H1 (cell line): ENCODE measurements around the gene TNIK. TPM values are rescaled to one million over a fixed set of nuclear protein-coding genes. Genes with fewer than 3 reads are reported as not detected.

Experiments used
- CTCF ChIA-PET: fragments of 300-600 bp; sonication (Branson Sonifier 250); formaldehyde crosslinking; loops from one replicate; lab custom pipeline; 2021; ENCODE audit not compliant: partially characterized antibody; lab: Charles Lee
- POLR2A ChIA-PET: fragments of 300-600 bp; sonication (Branson Sonifier 250); formaldehyde crosslinking; loops from one replicate; lab custom pipeline; 2021; ENCODE audit warnings: inconsistent platforms; ENCODE audit not compliant: partially characterized antibody; lab: Charles Lee
- DNase-seq, 2 experiments: peaks; one replicate each; pipeline versions ENCODE4 v3.0.0 to v3.0.0-alpha.2; 2010 to 2022; ENCODE audit warnings: low spot score in 2 of 2, low read depth in 1 of 2, mixed read lengths in 1 of 2
- FAIRE-seq: peaks from 2 replicates; lab custom pipeline; 2011; peaks lifted over from hg19 to GRCh38; lab: Jason Lieb, UNC
- H2AFZ ChIP-seq: 2 replicates; pipeline ENCODE4 v1.8.1; 2012; ENCODE audit warnings: low read length, inconsistent platforms
- H2AK5ac ChIP-seq: 2 replicates; pipeline ENCODE4 v1.6.1; 2013; ENCODE audit warnings: low read depth, low read length
- H2BK120ac ChIP-seq: replicated peaks from 2 replicates; pipeline ENCODE3; 2013; ENCODE audit warnings: low read depth, low read length, inconsistent platforms
- H2BK12ac ChIP-seq: 2 replicates; pipeline ENCODE4 v1.6.1; 2013; ENCODE audit warnings: low read depth, low read length
- H2BK15ac ChIP-seq: 2 replicates; pipeline ENCODE4 v1.6.1; 2013; ENCODE audit warnings: low read length
- H2BK20ac ChIP-seq: 2 replicates; pipeline ENCODE4 v1.6.1; 2013; ENCODE audit warnings: low read length
- H2BK5ac ChIP-seq: 2 replicates; pipeline ENCODE4 v1.6.1; 2013; ENCODE audit warnings: low read depth, low read length
- H3K14ac ChIP-seq: 2 replicates; pipeline ENCODE4 v1.6.1; 2013; ENCODE audit warnings: inconsistent platforms; ENCODE audit not compliant: insufficient read length
- H3K18ac ChIP-seq: 2 replicates; pipeline ENCODE4 v1.6.1; 2013; ENCODE audit warnings: low read length; ENCODE audit errors: extremely low read depth
- H3K23ac ChIP-seq: 2 replicates; pipeline ENCODE4 v1.6.1; 2013; ENCODE audit warnings: inconsistent platforms; ENCODE audit not compliant: insufficient read length
- H3K23me2 ChIP-seq: 2 replicates; pipeline ENCODE4 v1.6.1; 2013; ENCODE audit warnings: low read depth, low read length
- H3K27ac ChIP-seq: 2 replicates; pipeline ENCODE4 v1.6.1; 2011; ENCODE audit warnings: low read depth, low read length, inconsistent platforms
- H3K27me3 ChIP-seq, 4 experiments: replicated peaks in 1 of 4; 1 replicate in 1 of 4; 2 replicates in 3 of 4; pipeline versions ENCODE4 v1.6.1 to v1.8.1; 2011 to 2013; ENCODE audit warnings: low read length in 3 of 4, mild to moderate bottlenecking in 3 of 4, inconsistent platforms in 2 of 4, mixed read lengths in 2 of 4, moderate library complexity in 1 of 4; ENCODE audit not compliant: control insufficient read depth in 3 of 4, insufficient read depth in 3 of 4; ENCODE audit errors: extremely low read depth in 1 of 4
- H3K36me3 ChIP-seq, 4 experiments: 2 replicates each; pipeline versions ENCODE4 v1.6.1 to v1.8.1; 2011 to 2013; ENCODE audit warnings: mild to moderate bottlenecking in 4 of 4, low read length in 3 of 4, moderate library complexity in 2 of 4, control low read depth in 1 of 4, inconsistent platforms in 1 of 4; ENCODE audit not compliant: insufficient read depth in 4 of 4, control insufficient read depth in 2 of 4
- H3K4ac ChIP-seq: replicated peaks from 2 replicates; pipeline ENCODE3; 2013; ENCODE audit warnings: low read length, low read depth, mixed read lengths, inconsistent platforms; ENCODE audit not compliant: insufficient read length
- H3K4me1 ChIP-seq, 4 experiments: replicated peaks in 1 of 4; 1 replicate in 1 of 4; 2 replicates in 3 of 4; pipeline versions ENCODE4 v1.6.1 to v1.8.1; 2011 to 2013; ENCODE audit warnings: low read length in 3 of 4, inconsistent platforms in 2 of 4, mixed read lengths in 1 of 4; ENCODE audit not compliant: insufficient read depth in 4 of 4, control insufficient read depth in 3 of 4
- H3K4me2 ChIP-seq, 2 experiments: 2 replicates each; pipeline versions ENCODE4 v1.6.1 to v1.8.1; 2011 to 2013; ENCODE audit warnings: low read depth in 2 of 2, low read length in 2 of 2, control low read depth in 1 of 2, inconsistent platforms in 1 of 2, mild to moderate bottlenecking in 1 of 2; ENCODE audit not compliant: insufficient read depth in 1 of 2
- H3K4me3 ChIP-seq, 4 experiments: fragments of 200-600, 300-600 bp in 1 of 4; sonication (generic), shearing (Covaris generic), sonication (Bioruptor Twin) in 1 of 4; 2 replicates each; pipeline versions ENCODE4 v1.5.1 to v1.8.1; 2011 to 2016; ENCODE audit warnings: low read length in 4 of 4, low read depth in 3 of 4, control low read depth in 2 of 4, inconsistent platforms in 2 of 4, mild to moderate bottlenecking in 2 of 4, mixed read lengths in 1 of 4, moderate library complexity in 1 of 4; ENCODE audit not compliant: insufficient read depth in 2 of 4; ENCODE audit errors: extremely low read depth in 1 of 4
- H3K56ac ChIP-seq: replicated peaks from 2 replicates; pipeline ENCODE3; 2013; ENCODE audit warnings: low read depth, mild to moderate bottlenecking, mixed read lengths, low read length, inconsistent platforms; ENCODE audit not compliant: insufficient read length
- H3K79me1 ChIP-seq: 2 replicates; pipeline ENCODE4 v1.6.1; 2013; ENCODE audit warnings: low read depth, low read length, control low read depth
- H3K79me2 ChIP-seq, 2 experiments: 2 replicates each; pipeline versions ENCODE4 v1.6.1 to v1.8.1; 2012 to 2013; ENCODE audit warnings: low read length in 2 of 2, mild to moderate bottlenecking in 2 of 2, inconsistent platforms in 1 of 2; ENCODE audit not compliant: insufficient read depth in 2 of 2, control insufficient read depth in 1 of 2
- H3K9ac ChIP-seq, 4 experiments: replicated peaks in 1 of 4; 1 replicate in 1 of 4; 2 replicates in 3 of 4; pipeline versions ENCODE4 v1.6.1 to v1.8.1; 2011 to 2013; ENCODE audit warnings: low read depth in 3 of 4, low read length in 3 of 4, control low read depth in 2 of 4, mild to moderate bottlenecking in 2 of 4, moderate library complexity in 2 of 4, inconsistent platforms in 1 of 4; ENCODE audit errors: extremely low read depth in 1 of 4
- H3K9me3 ChIP-seq, 2 experiments: 2 replicates each; pipeline versions ENCODE4 v1.6.1 to v1.8.1; 2012 to 2013; ENCODE audit warnings: mild to moderate bottlenecking in 2 of 2, moderate library complexity in 2 of 2, control low read depth in 1 of 2, inconsistent platforms in 1 of 2, low read depth in 1 of 2, low read length in 1 of 2, mixed read lengths in 1 of 2; ENCODE audit not compliant: insufficient read depth in 2 of 2
- H4K20me1 ChIP-seq, 2 experiments: replicated peaks in 1 of 2; 2 replicates each; pipeline versions ENCODE3 to v1.8.1; 2011 to 2013; ENCODE audit warnings: inconsistent platforms in 2 of 2, low read length in 2 of 2, mild to moderate bottlenecking in 1 of 2; ENCODE audit not compliant: insufficient read depth in 2 of 2, control insufficient read depth in 1 of 2
- H4K5ac ChIP-seq: 2 replicates; pipeline ENCODE4 v1.6.1; 2013; ENCODE audit warnings: low read length, low read depth, mixed read lengths, inconsistent platforms; ENCODE audit not compliant: insufficient read length
- H4K8ac ChIP-seq: 2 replicates; pipeline ENCODE4 v1.8.0; 2013; ENCODE audit warnings: mild to moderate bottlenecking, moderate library complexity, low read length, inconsistent platforms; ENCODE audit not compliant: insufficient read depth; ENCODE audit errors: extremely low read depth
- H4K91ac ChIP-seq: replicated peaks from 2 replicates; pipeline ENCODE3; 2013; ENCODE audit warnings: low read length, mixed read lengths, inconsistent platforms; ENCODE audit not compliant: insufficient read length
- ASH2L ChIP-seq: fragments of 200-600, 300-600 bp; sonication (generic); IDR thresholded peaks from one replicate; pipeline ENCODE4 v1.7.1; 2017; ENCODE audit warnings: low read length
- CTCF ChIP-seq, 3 experiments: IDR thresholded peaks; 1 replicate in 2 of 3; 2 replicates in 1 of 3; pipeline versions ENCODE4 v1.5.1 to v1.6.1; 2011; ENCODE audit warnings: low read length in 3 of 3, mild to moderate bottlenecking in 3 of 3, inconsistent platforms in 2 of 3, low read depth in 1 of 3, moderate library complexity in 1 of 3; ENCODE audit not compliant: insufficient read depth in 1 of 3; ENCODE audit errors: control extremely low read depth in 1 of 3
- GABPA ChIP-seq: IDR thresholded peaks from 2 replicates; pipeline ENCODE4 v1.6.1; 2011; ENCODE audit warnings: mild to moderate bottlenecking, low read length, moderate library complexity, borderline replicate concordance; ENCODE audit not compliant: insufficient read depth
- GTF2F1 ChIP-seq: IDR thresholded peaks from 2 replicates; pipeline ENCODE4 v1.6.1; 2012; ENCODE audit warnings: low read depth, low read length, improper control_type of control experiment, borderline replicate concordance
- SIRT6 ChIP-seq: IDR thresholded peaks from one replicate; pipeline ENCODE4 v1.7.1; 2012; ENCODE audit warnings: low read length, inconsistent platforms
- SRF ChIP-seq: IDR thresholded peaks from 2 replicates; pipeline ENCODE4 v1.6.1; 2011; ENCODE audit warnings: mild to moderate bottlenecking, low read depth, low read length, moderate library complexity
- WGBS, 2 experiments: shearing (Covaris generic) in 1 of 2; methylation state at CpG; one replicate each; pipeline versions ENCODE4 v1.1.6 to v1.1.7; 2013 to 2015; ENCODE audit warnings: low lambda C conversion rate in 2 of 2, mixed read lengths in 2 of 2, inconsistent platforms in 1 of 2, low coverage in 1 of 2, missing lambda C conversion rate in 1 of 2; ENCODE audit not compliant: insufficient replicate concordance in 2 of 2, insufficient coverage in 1 of 2, insufficient read length in 1 of 2; ENCODE audit errors: extremely low coverage in 1 of 2, missing lambda C conversion rate in 1 of 2; 5-methylcytosine and 5-hydroxymethylcytosine counted together
- polyA plus RNA-seq, 7 experiments: library from polyadenylated mRNA; depleted of rRNA in 3 of 7; stranded (reverse) in 5 of 7; unstranded in 2 of 7; fragments of >200 nt in 5 of 7; fragments of 200-250 nt in 2 of 7; gene quantifications; 1 replicate in 5 of 7; 2 replicates in 1 of 7; 4 replicates in 1 of 7; pipeline versions ENCODE4 v1.2.1 to v1.2.3, GENCODE V29; 2011 to 2013; ENCODE audit warnings: missing spikeins in 2 of 7, mixed read lengths in 2 of 7
- total RNA-seq: library from RNA; stranded (reverse); fragmentation: NEBNext Ultra II Directional; extraction: Animal tissue kit (Norgen Biotek cat#: 25700); gene quantifications from 2 replicates; pipeline ENCODE4 v1.2.1, GENCODE V29; 2021

TNIK gene
- total and polyA plus RNA-seq, 2 of the 8 experiments (the other 6 are each of a cell fraction or from before 2014, with no cell fraction given) = 7.4 to 42.0 TPM

- Histone ChIP-seq H3K4me3 (no peak overlapping the region), H2AK5ac (no peak overlapping the region), H4K20me1 (no peaks in the 10 kb centered on the region), H3K4me1 (peaks cover 0 to 12% (median 3%) of the 10 kb centered on the region in 4 experiments; a peak in 2 of 7 replicates), H3K79me1 (no peaks in the 10 kb centered on the region; the same call in 1 of the 2 replicates), H3K23ac (no peak overlapping the region), H2BK120ac (no peak overlapping the region), H3K27ac (no peak overlapping the region), H3K14ac (no peak overlapping the region), H3K9me3 (no peaks in the 10 kb centered on the region; a peak in 1 of 4 replicates), H3K18ac (no peak overlapping the region), H3K56ac (no peak overlapping the region), H2BK20ac (no peak overlapping the region), H3K9ac (no peak overlapping the region), H3K79me2 (0 out of 4 replicates have a peak, but pooled peaks cover 0 to 3% of the 10 kb centered on the region in 2 experiments), H2BK12ac (no peak overlapping the region), H3K4me2 (no peak overlapping the region), H3K23me2 (no peaks in the 10 kb centered on the region), H2AFZ (no peak overlapping the region), H4K91ac (no peak overlapping the region), H3K4ac (no peak overlapping the region), H3K36me3 (no peaks in the 10 kb centered on the region), H4K5ac (no peak overlapping the region), H3K27me3 (no peaks in the 10 kb centered on the region), H4K8ac (no peak overlapping the region), H2BK15ac (no peak overlapping the region), H2BK5ac (no peak overlapping the region)
- FAIRE-seq = no peak
- no peak for DNase-seq
- POLR2A ChIA-PET = interaction anchor here (1.1 kb wide), 1 partner anchor 25 kb away, joined by 3 read pairs; no protein-coding TSS in a partner anchor
- CTCF ChIA-PET = interaction anchor here (0.6 to 1.5 kb wide), 3 partner anchors 10 to 222 kb away, joined by 3 read pairs; no protein-coding TSS in a partner anchor
- WGBS, 2 experiments = 87% methylated on average over 9 of the region's 9 CpGs; no CpG with 5 or more reads in 1 of the 2 experiments
- TF ChIP-seq ASH2L (no peak), GTF2F1 (no peak), SIRT6 (no peak), GABPA (no peak), SRF (no peak), CTCF (IDR thresholded peaks at IDR 0.05; ENCODE audit: control extremely low read depth in 1 of 3, insufficient read depth in 1 of 3, low read depth in 1 of 3, low read length in 3 of 3) (no peak)
These were observed 220.3 kb downstream of the TNIK start for GRCh38 chr3:171239757-171240503.
